Stimulated activated CD4-positive, alpha-beta T cell treated with anti-CD3 and anti-CD28 coated beads, Interleukin-15, amount 100 ng/mL, for 24 hours (primary cell): ENCODE data around the gene KRTAP5-2.

ENCODE experiments used
- DNase-seq: peaks from one replicate; pipeline ENCODE4 v3.0.0-alpha.2; 2020

Gene KRTAP5-2

GRCh38 chr11:1565904-1566247, 32.2 kb downstream of the KRTAP5-2 start:
- DNase-seq = no peak

GRCh38 chr11:1565173-1565903, 32.8 kb downstream of the KRTAP5-2 start:
- DNase-seq = no peak

DNA sequence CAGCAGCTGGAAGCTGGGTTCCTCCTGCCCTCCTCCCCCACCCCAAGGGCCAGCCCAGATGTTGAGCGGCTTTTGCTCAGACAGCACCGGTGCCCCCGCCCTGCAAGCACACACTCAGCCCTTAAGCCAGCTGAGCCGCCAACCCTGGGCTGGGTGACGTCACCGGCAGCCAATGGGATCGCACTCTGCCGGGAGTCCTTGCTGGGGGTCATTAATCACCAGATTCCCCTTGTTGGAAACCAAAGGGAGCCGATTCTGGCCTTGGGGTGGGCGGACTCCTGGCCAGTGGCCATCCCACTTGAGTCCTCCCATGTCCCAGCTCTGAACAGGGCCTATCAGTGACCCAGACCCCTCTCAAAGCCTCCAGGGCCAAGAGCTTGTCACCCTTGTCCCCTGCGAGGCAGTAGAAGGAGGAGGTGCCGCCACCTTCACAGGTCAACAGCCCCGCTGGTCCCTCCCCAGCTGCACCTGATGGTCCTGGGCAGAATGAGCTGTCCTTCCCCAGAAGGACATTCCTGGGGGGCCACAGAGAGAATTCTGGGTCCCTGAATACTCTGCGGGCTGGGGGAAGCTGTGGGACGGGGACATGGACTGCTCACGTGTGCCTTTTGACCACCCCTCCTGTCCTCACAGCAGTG, 33.4 kb downstream of the KRTAP5-2 start:
- no peak for DNase-seq

DNA sequence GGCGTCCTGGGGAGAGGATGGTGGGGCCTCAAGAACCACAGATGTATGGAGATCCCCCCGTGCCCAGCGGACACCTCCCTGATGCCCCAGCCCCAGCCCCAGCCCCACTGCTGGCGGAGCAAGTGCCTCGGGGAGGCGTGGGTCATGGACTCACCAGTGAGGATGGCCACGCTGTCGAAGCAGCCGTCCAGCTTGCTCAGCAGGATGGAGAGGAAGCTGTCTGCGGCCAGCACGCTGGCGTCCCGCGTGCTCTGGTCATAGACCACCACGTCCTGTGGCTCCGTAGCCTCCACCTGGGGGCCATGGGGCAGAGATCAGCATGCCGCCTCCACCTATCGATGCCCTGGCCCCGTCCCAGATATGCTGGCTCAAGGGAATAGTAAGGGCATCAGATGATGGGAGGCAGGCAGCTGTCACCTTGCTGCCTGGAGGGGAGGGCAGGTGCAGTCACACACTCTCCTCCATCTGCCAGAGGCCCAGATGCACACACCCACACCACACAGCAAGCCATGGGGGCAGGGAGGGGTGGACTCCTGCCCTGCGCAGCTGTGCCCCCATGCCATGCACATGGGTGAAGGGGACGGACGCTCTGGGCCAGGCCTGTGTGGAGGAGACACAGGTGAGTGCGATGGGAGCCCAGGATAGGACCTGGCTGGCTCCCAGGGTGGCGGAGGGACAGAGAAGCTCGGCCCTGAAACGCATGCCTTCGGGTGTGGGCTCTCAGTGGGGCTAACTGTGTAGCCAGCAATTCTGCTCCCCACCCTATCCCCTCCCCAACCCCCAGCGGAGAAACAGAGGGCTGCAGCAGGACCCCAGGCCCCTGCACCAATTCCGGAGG, 34.2 kb downstream of the KRTAP5-2 start:
- no peak for DNase-seq

DNA sequence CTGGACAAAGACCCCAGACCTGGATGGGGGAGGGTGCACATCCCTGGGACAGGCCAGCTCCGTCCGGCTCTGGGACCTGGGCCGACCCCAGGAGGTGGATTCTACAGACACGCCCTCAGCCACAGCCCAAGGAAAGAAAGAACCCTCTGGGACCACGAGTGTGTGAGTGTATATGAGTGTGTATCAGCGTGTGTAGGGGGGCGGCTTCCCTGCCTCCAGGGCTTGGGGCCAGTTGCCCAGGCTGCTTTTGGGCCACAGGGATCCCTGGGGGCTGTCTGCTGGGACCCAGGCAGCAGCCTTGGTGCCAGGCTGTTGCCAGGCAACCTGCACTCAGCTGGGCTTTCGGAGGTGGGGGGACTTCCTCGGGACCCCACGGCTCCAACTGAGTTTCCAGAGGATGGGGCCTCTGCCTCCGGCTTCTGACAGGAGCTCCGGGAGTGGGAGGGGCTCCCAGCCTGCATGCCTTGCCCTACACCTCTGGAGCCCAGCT, 34.9 kb downstream of the KRTAP5-2 start:
- no peak for DNase-seq

DNA sequence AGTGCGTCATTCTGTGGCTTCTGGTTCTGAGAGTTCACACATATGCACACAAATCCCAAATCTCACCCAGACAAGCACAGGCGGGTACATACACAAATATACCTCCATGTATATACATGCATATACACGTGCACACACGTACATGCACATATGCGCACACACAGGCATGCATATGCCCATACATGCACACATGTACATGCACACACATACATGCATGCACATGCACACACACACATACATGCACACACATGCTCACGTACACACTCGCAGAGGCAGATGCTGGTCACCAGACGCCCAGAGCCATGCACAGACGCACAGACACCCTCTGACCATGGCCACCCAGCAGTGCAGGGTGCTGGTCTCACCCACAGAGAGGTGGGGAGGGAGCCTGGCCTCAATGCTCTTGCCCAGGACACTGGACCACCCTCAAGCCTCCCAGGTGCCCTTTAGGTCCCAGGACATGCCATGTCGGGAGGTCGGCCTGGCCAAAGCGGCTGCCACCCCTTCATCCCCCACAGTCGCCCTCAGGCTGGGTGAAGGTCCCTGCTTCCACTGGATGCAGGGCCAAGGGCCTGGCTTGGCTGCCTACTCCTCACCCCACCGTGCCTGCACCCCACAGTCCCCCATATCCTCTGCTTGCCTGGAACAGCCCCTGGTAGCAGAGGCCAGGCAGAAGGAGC, 35.5 kb downstream of the KRTAP5-2 start:
- no peak for DNase-seq

GRCh38 chr11:1561955-1562354, 36.1 kb downstream of the KRTAP5-2 start:
- no peak for DNase-seq

GRCh38 chr11:1561266-1561665, 36.8 kb downstream of the KRTAP5-2 start:
- DNase-seq = no peak

DNA sequence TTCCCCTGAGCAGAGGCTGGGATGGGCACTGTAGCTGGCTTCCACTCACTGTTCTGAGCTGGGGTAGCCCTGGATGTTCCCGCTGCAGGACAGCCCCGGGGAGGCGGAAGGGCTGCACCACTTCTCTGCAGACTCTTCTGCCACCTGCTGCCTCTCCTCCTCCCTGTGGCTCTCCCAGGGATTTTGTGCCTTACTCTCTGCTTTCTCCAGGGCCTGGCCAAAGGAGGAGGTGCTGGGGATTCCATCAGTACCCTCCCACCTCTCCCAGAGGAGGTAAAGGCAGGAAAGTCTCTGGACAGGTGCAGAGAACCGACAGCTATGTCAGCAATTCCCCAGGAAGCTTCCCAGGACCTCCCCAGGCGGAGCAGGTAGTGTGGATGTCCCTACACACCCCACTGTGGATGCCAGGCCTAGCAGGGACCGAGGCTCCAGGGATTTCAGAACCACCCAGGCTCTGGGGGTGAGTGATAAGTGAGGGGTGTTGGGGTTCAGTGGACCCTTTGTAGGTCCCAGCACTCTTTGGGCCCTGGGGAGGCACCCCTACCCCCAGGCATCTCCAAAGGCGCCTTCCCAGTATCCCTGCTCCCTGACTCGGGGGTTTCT, 37.3 kb downstream of the KRTAP5-2 start:
- DNase-seq = no peak

GRCh38 chr11:1560002-1560648, 38.0 kb downstream of the KRTAP5-2 start:
- DNase-seq = no peak

DNA sequence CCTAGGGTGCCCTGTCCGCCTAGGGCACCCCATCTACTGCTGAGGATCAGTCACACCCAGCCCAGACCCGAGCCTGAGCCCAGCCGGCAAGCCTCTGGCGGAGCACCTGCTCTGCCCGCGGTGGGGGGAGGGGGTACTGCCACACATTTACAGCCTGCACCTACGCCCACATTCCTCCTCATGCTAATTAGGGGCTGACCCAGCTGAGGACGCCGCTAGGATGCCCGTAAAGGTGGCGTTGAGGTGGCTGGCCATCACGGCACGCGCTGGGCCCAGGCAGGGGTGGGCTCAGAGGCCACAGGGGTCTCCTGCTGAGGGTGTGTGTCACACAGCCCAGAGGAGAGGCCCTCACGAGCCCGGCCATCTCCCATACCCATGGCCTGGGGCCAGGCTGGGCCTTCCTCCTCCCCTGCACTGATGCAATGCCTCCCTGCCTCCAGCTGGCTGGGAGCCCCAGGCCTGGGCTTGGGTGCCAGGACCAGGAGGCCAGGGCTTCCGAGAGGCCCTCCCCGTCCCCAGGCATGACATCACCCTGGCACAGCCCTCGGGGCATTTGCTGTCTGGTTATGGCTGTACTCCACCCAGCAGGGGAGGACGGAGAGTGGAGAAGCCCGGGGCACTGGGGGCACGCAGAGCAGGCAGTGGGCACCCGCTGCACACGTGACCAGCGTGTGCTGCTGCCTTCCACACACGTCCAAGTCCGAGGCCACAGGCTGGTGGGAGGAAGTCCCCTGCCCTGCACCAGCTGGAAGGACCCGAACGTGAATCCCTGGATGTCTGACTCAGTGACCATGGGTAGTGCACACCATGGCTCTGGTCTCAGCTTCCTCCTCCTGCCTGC, 38.8 kb downstream of the KRTAP5-2 start:
- peak; percentile 30 for DNase-seq

DNA sequence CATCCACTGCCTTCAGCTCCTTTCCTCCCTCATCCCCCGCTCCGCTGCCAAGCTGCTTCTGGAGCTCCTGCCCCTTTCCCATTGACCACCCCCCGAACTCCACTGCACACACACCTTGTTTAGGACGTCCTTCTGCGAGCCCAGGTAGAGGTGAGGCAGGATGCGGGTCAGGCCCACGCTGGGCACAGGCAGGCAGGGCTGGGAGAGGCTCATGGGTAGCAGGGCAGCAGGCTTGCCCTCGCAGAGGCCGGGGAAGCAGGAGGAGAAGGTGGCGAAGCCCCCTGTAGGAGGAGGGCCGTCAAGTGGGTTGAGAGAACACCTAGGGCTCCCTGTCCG, 39.4 kb downstream of the KRTAP5-2 start:
- DNase-seq = no peak

DNA sequence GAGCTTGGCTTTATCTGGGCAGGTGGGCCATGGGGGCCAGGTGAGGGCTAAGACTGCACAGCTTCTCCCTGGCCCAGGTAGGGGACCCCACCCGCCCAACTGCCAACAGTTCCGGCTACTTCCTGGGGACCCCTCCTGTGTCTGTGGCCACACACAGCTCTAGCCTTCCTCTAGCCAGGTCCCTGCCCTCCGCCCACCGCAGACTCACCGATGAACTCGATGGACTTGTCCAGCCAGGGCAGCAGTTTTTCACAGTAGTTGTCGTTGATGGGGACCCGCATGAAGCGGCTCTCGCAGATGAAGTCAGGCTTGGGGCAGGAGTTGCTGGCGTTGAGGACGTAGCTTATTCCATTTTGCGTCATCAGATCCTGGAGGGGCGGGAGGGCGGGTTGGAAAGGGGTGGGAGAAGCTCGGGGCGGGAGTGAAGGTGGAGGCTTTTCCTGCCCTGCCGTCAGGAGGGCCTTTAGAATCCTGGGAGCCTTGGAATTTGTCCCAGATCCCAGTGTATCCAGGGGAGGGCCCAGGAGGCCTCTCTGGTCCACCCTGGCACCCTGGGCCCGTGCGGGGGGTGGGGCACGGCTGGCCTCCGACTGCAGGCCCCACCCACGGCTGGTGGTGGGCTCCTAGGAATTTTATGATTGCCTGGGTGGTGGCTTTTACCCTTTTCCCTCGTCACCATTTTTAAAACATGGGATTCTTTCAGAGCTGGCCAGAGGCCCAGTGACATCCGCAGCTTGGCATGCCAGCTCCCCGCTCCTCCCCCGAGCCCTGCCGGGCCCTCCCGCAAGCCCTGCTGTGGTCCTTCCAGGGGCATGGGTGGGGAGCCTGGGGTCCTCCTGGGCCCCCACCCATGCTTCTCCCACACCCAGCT, 40.0 kb downstream of the KRTAP5-2 start:
- no peak for DNase-seq

DNA sequence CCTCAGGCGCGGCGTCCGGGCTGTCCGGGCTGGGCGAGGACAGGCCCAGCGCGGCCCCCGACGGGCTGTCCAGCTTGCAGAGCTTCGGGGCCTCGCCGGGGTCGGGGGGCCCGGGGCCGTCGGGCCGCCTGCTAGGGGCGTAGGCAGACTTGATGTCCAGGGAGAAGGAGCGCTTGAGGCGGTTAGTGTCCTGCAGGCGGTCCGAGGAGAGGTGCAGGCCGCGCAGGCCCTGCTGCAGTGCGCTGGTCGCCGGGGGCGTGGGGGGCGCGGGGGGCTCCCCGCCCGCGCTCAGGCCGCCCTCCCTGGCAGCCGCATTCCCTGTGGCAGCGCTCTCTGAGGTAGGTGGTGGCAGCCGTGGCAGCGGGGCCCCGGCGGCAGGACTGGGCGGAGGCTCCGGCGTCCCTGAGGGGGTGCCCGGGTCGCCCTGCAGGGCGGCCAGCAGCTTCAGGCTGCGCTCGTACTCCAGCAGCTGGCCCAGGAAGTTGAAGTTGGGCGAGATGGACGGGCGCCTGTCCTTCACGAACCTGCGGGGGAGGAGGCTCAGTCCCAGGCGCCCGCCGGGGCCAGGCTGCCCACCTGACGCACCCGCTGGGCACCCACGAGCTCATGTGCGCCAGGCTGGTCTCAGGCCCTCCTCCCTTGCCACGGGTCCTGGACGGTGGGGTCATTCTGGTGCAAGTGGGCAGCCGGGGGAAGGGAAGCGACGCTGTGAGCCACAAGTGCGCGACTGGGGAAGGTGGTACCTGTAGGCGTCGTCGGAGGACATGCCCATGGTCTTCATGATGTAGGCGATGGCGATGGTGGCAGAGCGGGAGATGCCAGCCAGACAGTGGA, 40.8 kb downstream of the KRTAP5-2 start:
- DNase-seq = no peak

DNA sequence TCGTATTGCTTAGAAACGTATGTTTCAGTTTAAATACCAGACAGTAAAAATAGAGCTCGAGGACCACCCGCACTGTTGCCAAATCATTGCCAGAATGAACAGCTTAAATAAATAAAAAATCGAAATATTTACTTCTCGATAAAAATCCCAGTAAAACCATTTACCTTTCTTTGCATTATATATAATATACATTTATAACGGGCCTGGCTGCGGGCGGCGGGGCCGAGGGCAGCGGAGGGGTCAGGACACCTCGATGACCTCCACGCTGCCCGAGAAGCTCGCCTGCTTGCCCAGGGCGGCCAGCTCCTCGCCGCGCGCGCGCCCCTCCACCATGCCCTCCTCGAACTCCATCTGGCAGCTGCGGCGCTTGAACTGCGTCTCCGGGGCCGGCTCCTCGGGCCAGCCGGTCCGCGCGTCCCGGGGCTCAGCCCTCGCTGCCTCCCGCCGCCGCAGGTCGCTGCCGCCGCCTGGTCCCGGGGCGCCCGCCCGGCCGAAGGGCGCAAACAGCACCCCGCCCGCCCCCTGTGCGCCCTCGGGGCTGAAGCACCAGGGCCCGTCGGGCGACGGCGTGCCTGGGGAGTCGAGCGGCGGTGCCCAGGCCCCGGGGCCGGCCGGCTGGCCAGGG, 41.7 kb downstream of the KRTAP5-2 start:
- DNase-seq = no peak

GRCh38 chr11:1555713-1556153, 42.4 kb downstream of the KRTAP5-2 start:
- no peak for DNase-seq

GRCh38 chr11:1554981-1555712, 42.9 kb downstream of the KRTAP5-2 start:
- no peak for DNase-seq
